Suprapubic skin (tissue), 3 donors: ENCODE measurements around the gene SND1.

Experiments
- POLR2AphosphoS5 ChIP-seq, 3 donors: sonication (generic); formaldehyde crosslinking; IDR thresholded peaks; one replicate each; pipeline ENCODE4 v1.6.1; 2017; ENCODE audit warnings: antibody characterized with exemption in 3 of 3
- TF ChIP-seq, protein P1 (sequence below), 2 donors: fragments of 200-600 bp in 1 of 2; fragments of 450-650 bp in 1 of 2; sonication (generic) in 1 of 2; IDR thresholded peaks; one replicate each; pipeline ENCODE4 v1.5.1; 2016 to 2019; ENCODE audit warnings: antibody characterized with exemption in 2 of 2, mild to moderate bottlenecking in 1 of 2, moderate library complexity in 1 of 2

DNA sequence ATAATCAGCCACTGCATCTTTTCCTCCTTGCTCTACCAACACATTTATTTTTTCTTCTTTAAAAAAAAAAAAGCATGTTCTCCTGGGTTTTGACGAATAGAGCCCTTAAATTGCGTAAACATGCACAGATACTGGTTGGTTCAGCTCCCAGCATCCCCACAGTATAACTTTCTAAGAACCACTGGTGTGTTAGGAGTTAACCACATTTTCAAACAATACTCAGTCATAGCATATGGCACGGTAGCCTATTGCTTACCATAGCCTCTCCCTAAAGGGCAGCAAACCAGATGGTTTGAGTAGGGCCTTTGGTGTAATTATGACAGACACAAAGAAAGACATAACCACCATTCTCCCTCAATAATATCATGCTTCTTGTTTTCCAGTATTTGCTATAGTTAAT lies 234.3 kb downstream of the SND1 start:
- TF ChIP-seq, protein P1, sequence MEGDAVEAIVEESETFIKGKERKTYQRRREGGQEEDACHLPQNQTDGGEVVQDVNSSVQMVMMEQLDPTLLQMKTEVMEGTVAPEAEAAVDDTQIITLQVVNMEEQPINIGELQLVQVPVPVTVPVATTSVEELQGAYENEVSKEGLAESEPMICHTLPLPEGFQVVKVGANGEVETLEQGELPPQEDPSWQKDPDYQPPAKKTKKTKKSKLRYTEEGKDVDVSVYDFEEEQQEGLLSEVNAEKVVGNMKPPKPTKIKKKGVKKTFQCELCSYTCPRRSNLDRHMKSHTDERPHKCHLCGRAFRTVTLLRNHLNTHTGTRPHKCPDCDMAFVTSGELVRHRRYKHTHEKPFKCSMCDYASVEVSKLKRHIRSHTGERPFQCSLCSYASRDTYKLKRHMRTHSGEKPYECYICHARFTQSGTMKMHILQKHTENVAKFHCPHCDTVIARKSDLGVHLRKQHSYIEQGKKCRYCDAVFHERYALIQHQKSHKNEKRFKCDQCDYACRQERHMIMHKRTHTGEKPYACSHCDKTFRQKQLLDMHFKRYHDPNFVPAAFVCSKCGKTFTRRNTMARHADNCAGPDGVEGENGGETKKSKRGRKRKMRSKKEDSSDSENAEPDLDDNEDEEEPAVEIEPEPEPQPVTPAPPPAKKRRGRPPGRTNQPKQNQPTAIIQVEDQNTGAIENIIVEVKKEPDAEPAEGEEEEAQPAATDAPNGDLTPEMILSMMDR (IDR thresholded peaks at IDR 0.05), result no peak
- TF ChIP-seq POLR2AphosphoS5 (IDR thresholded peaks at IDR 0.05), result no peak
